PC-3 (cell line): ENCODE data around the gene GYG1.

ENCODE experiments used
- EZH2 ChIP-seq: fragments of 300-600 bp; sonication (generic); IDR thresholded peaks from one replicate; pipeline ENCODE4 v1.6.1; 2017; ENCODE audit warnings: antibody characterized with exemption, mild to moderate bottlenecking, low read length; ENCODE audit not compliant: unreplicated experiment
- TF ChIP-seq, protein P1 (sequence below): fragments of 300-600 bp; sonication (generic); conservative IDR thresholded peaks from 2 replicates; pipeline ENCODE4 v1.5.1; 2017; ENCODE audit warnings: antibody characterized with exemption, low read depth, mild to moderate bottlenecking, low read length

GRCh38 chr3:149021830-149022229 is 30.5 kb downstream of the GYG1 start:
- TF ChIP-seq, protein P1, sequence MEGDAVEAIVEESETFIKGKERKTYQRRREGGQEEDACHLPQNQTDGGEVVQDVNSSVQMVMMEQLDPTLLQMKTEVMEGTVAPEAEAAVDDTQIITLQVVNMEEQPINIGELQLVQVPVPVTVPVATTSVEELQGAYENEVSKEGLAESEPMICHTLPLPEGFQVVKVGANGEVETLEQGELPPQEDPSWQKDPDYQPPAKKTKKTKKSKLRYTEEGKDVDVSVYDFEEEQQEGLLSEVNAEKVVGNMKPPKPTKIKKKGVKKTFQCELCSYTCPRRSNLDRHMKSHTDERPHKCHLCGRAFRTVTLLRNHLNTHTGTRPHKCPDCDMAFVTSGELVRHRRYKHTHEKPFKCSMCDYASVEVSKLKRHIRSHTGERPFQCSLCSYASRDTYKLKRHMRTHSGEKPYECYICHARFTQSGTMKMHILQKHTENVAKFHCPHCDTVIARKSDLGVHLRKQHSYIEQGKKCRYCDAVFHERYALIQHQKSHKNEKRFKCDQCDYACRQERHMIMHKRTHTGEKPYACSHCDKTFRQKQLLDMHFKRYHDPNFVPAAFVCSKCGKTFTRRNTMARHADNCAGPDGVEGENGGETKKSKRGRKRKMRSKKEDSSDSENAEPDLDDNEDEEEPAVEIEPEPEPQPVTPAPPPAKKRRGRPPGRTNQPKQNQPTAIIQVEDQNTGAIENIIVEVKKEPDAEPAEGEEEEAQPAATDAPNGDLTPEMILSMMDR = no peak
- TF ChIP-seq EZH2 = no peak
